GM19328 (cell line): ENCODE data around the gene CAP1.
"Not testable (repeated sequence)": the region's sequence is repeated elsewhere in the genome, so short reads cannot be mapped to it uniquely, and the experiment has no call there.

ENCODE experiments used
- ATAC-seq: cut with Tn5 transposase; IDR thresholded peaks from one replicate; pipeline ENCODE4 v1.9.1; 2021; ENCODE audit warnings: mild to moderate bottlenecking, moderate library complexity; ENCODE audit not compliant: unreplicated experiment

The CAP1 gene, protein sequence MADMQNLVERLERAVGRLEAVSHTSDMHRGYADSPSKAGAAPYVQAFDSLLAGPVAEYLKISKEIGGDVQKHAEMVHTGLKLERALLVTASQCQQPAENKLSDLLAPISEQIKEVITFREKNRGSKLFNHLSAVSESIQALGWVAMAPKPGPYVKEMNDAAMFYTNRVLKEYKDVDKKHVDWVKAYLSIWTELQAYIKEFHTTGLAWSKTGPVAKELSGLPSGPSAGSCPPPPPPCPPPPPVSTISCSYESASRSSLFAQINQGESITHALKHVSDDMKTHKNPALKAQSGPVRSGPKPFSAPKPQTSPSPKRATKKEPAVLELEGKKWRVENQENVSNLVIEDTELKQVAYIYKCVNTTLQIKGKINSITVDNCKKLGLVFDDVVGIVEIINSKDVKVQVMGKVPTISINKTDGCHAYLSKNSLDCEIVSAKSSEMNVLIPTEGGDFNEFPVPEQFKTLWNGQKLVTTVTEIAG

GRCh38 chr1:40040511-40041465 is at the start of gene CAP1:
TSS of gene CAP1 (plus strand) at chr1:40040729. CDS start at chr1:40059347, 18,618 bp downstream.
- peak; percentile 81 for ATAC-seq

DNA sequence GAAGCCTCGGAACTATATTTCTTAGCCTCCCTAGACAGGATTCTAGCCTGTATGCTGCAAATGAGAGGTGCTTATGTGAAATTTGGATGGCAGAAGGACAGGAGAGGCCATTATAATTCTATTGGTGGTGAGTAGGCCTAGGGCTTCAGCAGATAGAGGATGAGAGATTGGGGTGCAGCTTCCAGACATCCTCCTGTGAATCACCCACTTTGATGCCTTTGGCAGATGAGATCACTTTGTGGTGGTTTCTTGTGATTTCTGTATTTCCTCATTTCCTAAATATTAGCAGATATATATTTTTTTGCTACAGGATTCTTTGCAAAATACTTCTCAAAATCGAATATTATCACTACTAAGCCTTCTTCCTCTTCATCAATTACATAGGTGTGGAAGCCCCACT is 48.3 kb upstream of the CAP1 start:
- no peak for ATAC-seq

- ATAC-seq, result no peak
Observed at GRCh38 chr1:39992888-39993287, 47.6 kb upstream of the CAP1 start.

- ATAC-seq, result no peak
Observed at GRCh38 chr1:39995973-39996393, 44.5 kb upstream of the CAP1 start.

GRCh38 chr1:39996396-39997004 is 44.0 kb upstream of the CAP1 start:
- no peak for ATAC-seq

GRCh38 chr1:40001456-40001855 is 39.1 kb upstream of the CAP1 start:
- no peak for ATAC-seq

DNA sequence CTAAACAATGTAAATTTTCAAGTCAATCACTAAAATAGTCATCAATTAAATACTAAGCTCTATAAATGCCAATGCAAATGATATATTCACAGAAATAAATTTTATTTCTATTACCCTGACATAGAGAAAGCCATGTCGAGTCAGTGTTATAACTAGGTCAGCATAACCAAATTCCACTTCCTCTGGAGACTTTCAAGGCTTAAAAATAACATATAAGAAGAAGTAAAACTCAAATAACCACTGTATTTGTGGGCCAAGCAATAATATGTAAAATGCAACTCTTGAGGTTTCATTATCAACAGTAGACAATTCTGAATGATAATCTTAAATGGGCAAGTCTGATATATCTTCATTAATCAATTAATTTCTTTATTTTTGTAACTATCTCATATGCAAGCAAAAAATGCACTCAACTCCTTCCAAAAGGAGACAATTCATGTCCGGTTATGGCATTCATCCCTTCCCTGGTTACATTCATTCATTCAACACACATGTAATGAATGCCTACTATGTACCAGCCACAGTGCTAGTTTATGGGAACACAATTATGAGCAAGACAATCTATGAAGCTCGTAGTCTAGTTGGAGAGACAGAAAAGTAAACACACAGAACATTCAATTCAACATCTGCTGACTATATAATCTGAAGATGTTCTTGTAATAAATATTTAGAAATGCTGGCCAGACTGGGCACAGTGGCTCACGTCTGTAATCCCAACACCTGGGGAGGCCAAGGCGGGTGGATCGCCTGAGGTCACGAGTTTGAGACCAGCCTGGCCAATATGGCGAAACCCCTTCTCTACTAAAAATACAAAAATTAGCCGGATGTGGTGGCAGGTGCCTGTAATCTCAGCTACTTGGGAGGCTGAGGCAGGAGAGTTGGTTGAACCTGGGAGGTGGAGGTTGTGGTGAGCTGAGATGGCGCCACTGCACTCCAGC is 37.1 kb upstream of the CAP1 start:
- ATAC-seq, result no peak

- no peak for ATAC-seq
Observed at GRCh38 chr1:40004857-40005256, 35.7 kb upstream of the CAP1 start.

DNA sequence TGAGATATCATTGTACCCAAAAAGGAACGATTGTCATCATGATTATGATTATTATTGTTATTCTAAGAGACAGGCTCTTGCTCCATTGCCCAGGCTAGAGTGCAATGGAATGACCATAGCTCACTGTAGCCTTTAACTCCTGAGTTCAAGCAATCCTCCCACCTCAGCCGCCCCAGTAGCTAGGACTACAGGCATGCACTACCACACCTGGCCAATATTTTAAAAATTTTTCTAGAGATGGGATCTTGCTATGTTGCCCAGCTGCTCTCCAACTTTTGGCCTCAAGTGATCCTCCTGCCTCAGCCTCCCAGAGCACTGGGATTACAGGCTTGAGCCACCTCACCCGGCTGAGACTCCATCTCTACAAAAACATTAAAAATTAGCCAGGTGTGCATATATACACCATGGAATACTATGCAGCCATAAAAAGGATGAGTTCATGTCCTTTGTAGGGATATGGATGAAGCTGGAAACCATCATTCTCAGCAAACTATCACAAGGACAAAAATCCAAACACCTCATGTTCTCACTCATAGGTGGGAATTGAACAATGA is 33.0 kb upstream of the CAP1 start:
- ATAC-seq, result not testable (repeated sequence)

- ATAC-seq, result no peak
Observed at GRCh38 chr1:40011198-40011597, 29.3 kb upstream of the CAP1 start.

DNA sequence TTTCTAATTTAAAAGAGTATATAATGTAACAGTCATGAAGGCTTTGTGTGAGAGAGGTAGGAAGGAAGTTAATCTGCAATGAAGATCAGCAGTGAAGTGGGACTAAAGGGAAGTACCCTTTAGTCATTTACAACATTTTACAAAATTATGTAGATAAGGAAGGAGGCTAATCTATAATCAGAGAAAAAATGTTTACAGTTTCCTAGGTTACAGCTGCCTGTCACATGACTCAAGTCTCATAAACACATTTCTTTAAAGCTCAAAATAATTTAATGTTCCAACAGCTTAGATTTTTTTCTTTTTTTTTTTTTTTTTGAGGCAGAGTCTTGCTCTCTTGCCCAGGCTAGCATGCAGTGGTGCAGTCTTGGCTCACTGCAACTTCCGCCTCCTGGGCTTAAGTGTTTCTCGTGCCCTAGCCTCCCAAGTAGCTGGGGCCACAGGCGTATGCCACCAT is 26.2 kb upstream of the CAP1 start:
- no peak for ATAC-seq

GRCh38 chr1:40014812-40015594 is 25.5 kb upstream of the CAP1 start:
- no peak for ATAC-seq

DNA sequence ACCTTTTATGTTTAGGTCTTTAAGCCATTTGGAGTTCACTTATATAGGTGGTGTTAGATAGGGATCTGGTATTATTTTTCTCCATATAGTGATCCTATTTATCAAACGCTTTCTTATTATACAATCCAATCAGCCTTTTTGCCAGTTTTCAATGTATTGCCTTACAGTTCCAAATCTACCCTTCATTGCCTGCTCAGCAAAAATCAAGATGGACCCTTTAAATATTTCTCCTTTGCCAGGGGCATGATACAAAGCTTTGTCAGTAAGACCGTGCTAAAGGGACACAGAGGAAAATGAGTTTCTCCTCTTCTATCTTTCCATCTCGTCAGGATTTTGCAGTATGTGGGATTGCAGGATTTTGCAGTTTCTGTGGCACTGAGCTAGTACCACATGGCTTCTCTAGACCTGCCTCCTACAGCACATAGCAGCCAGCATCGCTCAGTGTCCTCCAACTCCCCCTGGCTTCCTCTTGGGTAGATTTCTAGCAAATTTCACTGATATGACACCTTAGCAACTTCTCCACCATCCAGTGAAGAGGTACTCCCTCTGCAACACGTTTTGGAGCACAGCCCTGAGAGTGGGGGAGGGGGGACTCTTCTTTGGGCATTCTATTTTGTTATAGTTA is 22.5 kb upstream of the CAP1 start:
- no peak for ATAC-seq

- no peak for ATAC-seq
Observed at GRCh38 chr1:40020447-40021085, 20.0 kb upstream of the CAP1 start.

GRCh38 chr1:40023379-40023944 is 17.1 kb upstream of the CAP1 start:
- no peak for ATAC-seq

DNA sequence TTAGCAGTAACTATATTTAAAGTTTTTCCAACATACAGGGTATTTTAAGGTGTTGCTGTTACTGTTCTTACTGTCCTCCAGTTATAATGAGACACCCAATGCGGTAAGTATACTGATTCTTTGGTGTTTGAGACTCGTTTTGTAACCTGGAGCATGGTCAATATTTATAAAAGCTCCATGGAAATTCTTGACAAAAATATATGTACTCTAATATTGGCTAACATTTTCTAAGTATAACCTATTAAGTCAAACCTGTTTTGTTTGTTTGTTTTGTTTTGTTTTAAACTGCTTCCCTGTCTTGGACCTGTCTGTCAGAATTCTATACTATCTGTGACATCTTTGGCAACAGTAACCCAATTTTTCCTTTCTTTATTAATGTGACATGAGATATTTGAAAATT is 15.9 kb upstream of the CAP1 start:
- ATAC-seq, result no peak

DNA sequence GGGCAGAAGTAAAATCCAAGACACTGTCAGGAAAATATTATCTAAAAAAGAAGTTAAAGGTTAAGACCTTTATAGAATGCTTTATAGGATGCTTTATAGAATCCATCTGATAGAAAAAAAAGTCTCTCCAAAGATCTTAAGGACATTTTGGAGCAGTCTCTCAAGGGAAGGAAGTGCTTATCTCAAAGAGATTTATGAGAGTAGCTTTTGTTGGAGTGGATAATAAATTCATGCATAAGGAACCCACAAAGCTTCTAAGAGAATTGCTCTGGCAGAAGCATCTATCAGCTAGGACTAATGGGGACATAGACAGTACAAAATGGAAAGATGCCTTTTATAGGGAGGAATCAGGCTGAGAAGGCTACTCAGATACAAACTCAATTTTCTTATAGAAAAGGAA is 12.9 kb upstream of the CAP1 start:
- ATAC-seq, result no peak

DNA sequence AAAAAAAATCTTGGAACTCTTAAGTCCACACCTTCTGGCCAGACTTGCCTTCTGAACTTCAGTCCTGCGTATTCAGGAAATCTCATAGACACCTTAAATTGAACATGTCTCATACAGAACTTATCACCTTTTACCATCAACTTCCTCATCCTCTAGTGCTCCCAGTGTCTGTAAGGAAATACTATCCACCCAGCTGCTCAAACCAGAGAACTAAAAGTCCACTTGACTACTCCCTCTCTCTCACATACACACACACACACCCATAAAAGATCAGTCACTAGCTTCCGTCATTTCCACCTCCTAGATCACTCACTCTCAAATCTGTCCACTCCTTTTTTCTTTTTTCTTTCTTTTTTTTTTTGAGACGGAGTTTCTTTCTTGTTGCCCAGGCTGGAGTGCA is 10.9 kb upstream of the CAP1 start:
- ATAC-seq, result no peak
